HUES64 (cell line): ENCODE results near the gene AGO1.

Source experiments
- H3K27ac ChIP-seq: 2 replicates; pipeline ENCODE4 v1.7.0; 2013; ENCODE audit warnings: low read depth, low read length, inconsistent platforms
- H3K27me3 ChIP-seq: 2 replicates; pipeline ENCODE4 v1.6.1; 2013; ENCODE audit warnings: mild to moderate bottlenecking, low read length; ENCODE audit not compliant: insufficient read depth
- H3K36me3 ChIP-seq: 2 replicates; pipeline ENCODE4 v1.6.1; 2013; ENCODE audit warnings: mild to moderate bottlenecking, low read length; ENCODE audit not compliant: insufficient read depth
- H3K4me1 ChIP-seq: 2 replicates; pipeline ENCODE4 v1.6.1; 2013; ENCODE audit warnings: mild to moderate bottlenecking, low read length, moderate library complexity; ENCODE audit not compliant: insufficient read depth
- H3K4me3 ChIP-seq: 2 replicates; pipeline ENCODE4 v1.5.1; 2013; ENCODE audit warnings: mild to moderate bottlenecking, low read length, moderate library complexity
- H3K9ac ChIP-seq: 2 replicates; pipeline ENCODE4 v1.6.1; 2013; ENCODE audit warnings: mild to moderate bottlenecking, low read depth, low read length
- H3K9me3 ChIP-seq: 2 replicates; pipeline ENCODE4 v1.6.1; 2013; ENCODE audit warnings: low read depth, low read length; ENCODE audit not compliant: insufficient read depth
- WGBS: fragments of 150-250, 120-280 bp; methylation state at CpG from one replicate; pipeline ENCODE4 v1.1.7; 2013; ENCODE audit warnings: missing lambda C conversion rate; 5-methylcytosine and 5-hydroxymethylcytosine counted together

Gene AGO1

GRCh38 chr1:35924838-35925237 is 41.8 kb downstream of the AGO1 start:
- WGBS, result 92% methylated on average over 1 of the region's 1 CpG
- H3K4me1 ChIP-seq, result peaks cover 6% of the 10 kb centered on the region; the same call in 1 of the 2 replicates
- H3K9ac ChIP-seq, result no peak overlapping the region
- no peaks in the 10 kb centered on the region for H3K27me3 ChIP-seq
- H3K9me3 ChIP-seq, result no peaks in the 10 kb centered on the region
- peaks cover 54% of the 10 kb centered on the region for H3K36me3 ChIP-seq
- H3K4me3 ChIP-seq, result no peak overlapping the region
- H3K27ac ChIP-seq, result no peak overlapping the region

DNA sequence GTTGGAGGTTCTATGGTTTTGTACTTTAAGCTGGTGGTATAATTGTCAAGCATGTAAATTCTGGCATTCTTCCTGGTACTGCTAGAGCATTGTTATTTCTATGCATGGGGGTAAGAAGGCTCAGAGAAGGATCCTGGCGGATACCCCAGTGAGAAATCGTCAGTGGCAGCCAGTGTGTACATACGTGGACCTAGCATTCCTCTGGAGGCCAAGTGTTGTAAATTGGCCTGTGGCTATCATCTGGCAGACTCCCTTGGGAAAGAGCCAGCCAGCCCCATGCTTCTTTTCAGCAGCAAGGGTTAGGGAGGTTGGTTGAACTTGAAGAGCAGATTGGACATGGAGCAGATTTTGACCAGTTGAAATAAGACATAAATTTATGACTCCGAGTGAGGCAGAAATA is 42.7 kb downstream of the AGO1 start:
- 91% methylated on average over 4 of the region's 4 CpGs for WGBS
- H3K4me1 ChIP-seq, result peaks cover 8% of the 10 kb centered on the region; the same call in 1 of the 2 replicates

DNA sequence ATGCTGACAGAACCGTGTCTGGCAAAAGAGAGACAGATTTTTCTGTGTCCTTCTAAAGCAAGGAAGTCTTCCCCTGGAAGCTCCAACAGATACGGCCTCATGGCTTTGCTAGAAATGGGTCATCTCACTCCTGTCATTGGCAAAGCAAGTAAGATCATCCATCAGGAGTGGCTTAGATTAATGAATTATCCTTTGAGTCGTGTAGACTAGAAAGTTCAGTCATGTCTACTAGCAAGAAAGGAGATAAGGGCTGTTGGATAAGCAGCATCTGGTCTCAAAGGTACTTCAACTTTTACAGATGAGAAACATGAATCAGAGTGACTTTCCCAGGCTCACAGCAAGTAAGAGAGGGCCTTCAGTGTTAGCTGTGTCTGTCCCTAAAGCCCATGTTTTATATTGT is 44.5 kb downstream of the AGO1 start:
- Histone ChIP-seq H3K4me3 (no peak overlapping the region), H3K4me1 (peaks cover 14% of the 10 kb centered on the region), H3K36me3 (peaks cover 27% of the 10 kb centered on the region), H3K9ac (no peak overlapping the region), H3K27ac (no peak overlapping the region), H3K9me3 (no peaks in the 10 kb centered on the region), H3K27me3 (no peaks in the 10 kb centered on the region)
- WGBS, result 92% methylated on average over 3 of the region's 3 CpGs

More for the DNA sequence above, 42.7 kb downstream of the AGO1 start:
- Histone ChIP-seq H3K27me3 (no peaks in the 10 kb centered on the region), H3K9ac (no peak overlapping the region), H3K27ac (no peak overlapping the region), H3K9me3 (no peaks in the 10 kb centered on the region), H3K4me3 (no peak overlapping the region), H3K36me3 (peaks cover 45% of the 10 kb centered on the region)

- peaks cover 28% of the 10 kb centered on the region for H3K4me1 ChIP-seq
- H3K27me3 ChIP-seq, result no peaks in the 10 kb centered on the region
- H3K9ac ChIP-seq, result peak overlapping the region; percentile 89
- H3K27ac ChIP-seq, result peak overlapping the region; percentile 99
- H3K9me3 ChIP-seq, result no peaks in the 10 kb centered on the region
- H3K36me3 ChIP-seq, result peaks cover 8% of the 10 kb centered on the region; the same call in 1 of the 2 replicates
- H3K4me3 ChIP-seq, result peak overlapping the region; percentile 99
- WGBS, result 2% methylated on average over 13 of the region's 15 CpGs
Observed at GRCh38 chr1:35929730-35930592, 47.0 kb downstream of the AGO1 start.

DNA sequence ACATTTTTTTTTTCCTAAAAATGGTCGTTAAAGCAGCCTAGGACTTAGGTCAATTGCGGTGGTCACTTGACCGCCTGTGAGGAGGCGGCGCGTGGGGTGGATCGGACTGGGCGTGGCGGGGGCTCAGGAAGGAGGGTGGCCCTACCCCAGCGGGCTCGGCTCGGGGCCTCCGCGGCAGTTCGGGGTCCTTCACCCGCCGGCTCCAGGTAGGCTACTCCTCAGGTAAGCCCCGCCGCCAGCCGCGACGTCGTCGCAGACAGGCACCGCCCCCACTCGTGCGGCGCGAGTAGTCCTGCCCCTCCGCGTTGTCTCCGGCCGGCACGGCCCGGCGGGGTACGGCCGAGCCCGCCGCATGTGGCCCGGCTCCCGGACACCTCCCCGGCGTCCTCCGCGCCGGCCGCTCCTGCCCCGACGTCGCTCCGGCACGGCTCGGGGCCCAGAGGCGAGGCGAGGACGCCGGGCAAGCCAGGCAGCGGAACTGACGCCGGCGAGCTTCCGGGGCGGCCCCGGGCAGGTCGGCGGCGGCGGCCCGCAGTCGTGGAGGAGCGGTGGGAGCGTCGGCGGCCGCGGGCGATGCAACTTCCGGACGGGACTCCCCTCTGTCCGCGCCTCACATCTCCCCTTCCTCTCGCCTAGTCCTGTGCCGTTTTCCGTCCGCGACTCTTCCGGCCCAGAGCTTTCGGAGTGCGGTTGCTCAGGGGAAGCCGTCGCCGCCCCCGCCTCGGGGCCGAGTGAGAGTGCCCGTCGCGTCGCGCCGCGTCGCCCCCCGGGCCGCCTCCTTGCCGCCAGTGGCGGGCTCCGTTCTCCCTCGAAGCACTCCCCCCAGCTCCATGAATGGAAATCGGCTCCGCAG is 47.8 kb downstream of the AGO1 start, which contains the start of gene AGO3:
AGO3 (plus strand) TSS at position 513 of the 853 bp plus-strand sequence; CDS start at position 835, 322 bp downstream.
- Histone ChIP-seq H3K9me3 (no peaks in the 10 kb centered on the region), H3K36me3 (peaks cover 5% of the 10 kb centered on the region; the same call in 1 of the 2 replicates), H3K27ac (peak within 1 kb of the TSS; percentile 99), H3K9ac (peak within 1 kb of the TSS; percentile 89), H3K27me3 (no peaks in the 10 kb centered on the region), H3K4me3 (peak within 1 kb of the TSS; percentile 99), H3K4me1 (peaks cover 37% of the 10 kb centered on the region)
- WGBS, result under 1% methylated on average over 112 of the region's 112 CpGs

GRCh38 chr1:35931446-35932157 is 48.6 kb downstream of the AGO1 start:
- under 1% methylated on average over 25 of the region's 28 CpGs for WGBS
- Histone ChIP-seq H3K4me1 (peaks cover 41% of the 10 kb centered on the region), H3K4me3 (peak overlapping the region; percentile 99), H3K36me3 (0 out of 2 replicates have a peak, but pooled peaks cover under 1% of the 10 kb centered on the region), H3K27me3 (no peaks in the 10 kb centered on the region), H3K9me3 (no peaks in the 10 kb centered on the region), H3K27ac (peak overlapping the region; percentile 99), H3K9ac (peak overlapping the region; percentile 89)

- Histone ChIP-seq H3K36me3 (no peaks in the 10 kb centered on the region), H3K27ac (peak overlapping the region; percentile 99; the same call in 1 of the 2 replicates), H3K27me3 (no peaks in the 10 kb centered on the region), H3K9ac (peak overlapping the region; percentile 89), H3K9me3 (no peaks in the 10 kb centered on the region), H3K4me1 (peaks cover 41% of the 10 kb centered on the region), H3K4me3 (peak overlapping the region; percentile 99)
- 76% methylated on average over 7 of the region's 7 CpGs for WGBS
Observed at GRCh38 chr1:35932158-35932636, 49.2 kb downstream of the AGO1 start.

DNA sequence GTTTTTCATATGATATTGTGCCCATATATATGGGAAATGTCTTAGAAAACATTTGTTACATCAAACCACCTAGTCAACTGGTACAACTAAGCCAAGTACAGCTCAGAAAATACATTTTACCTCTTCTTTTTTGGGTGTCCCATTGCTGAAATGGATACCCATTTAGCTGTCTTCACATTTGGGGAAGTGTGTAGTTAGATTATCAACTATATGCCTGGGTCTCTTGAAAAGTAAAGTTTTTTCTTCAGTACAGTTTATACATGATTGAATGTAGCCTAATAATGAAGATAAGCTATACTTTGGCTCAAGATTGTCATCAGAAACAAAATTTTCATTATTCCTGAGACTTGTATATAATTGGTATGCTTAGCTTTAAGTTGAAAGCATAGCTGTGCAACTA is 49.9 kb downstream of the AGO1 start:
- Histone ChIP-seq H3K27me3 (no peaks in the 10 kb centered on the region), H3K4me1 (peaks cover 41% of the 10 kb centered on the region), H3K27ac (no peak overlapping the region), H3K4me3 (peak overlapping the region; percentile 99), H3K36me3 (no peaks in the 10 kb centered on the region), H3K9me3 (no peaks in the 10 kb centered on the region), H3K9ac (no peak overlapping the region)

GRCh38 chr1:35935442-35936388 is 52.7 kb downstream of the AGO1 start:
- H3K27me3 ChIP-seq, result no peaks in the 10 kb centered on the region
- no peaks in the 10 kb centered on the region for H3K36me3 ChIP-seq
- peaks cover 33% of the 10 kb centered on the region for H3K4me1 ChIP-seq
- 51% methylated on average over 1 of the region's 2 CpGs for WGBS
- H3K27ac ChIP-seq, result no peak overlapping the region
- no peak overlapping the region for H3K4me3 ChIP-seq
- no peaks in the 10 kb centered on the region for H3K9me3 ChIP-seq
- no peak overlapping the region for H3K9ac ChIP-seq

DNA sequence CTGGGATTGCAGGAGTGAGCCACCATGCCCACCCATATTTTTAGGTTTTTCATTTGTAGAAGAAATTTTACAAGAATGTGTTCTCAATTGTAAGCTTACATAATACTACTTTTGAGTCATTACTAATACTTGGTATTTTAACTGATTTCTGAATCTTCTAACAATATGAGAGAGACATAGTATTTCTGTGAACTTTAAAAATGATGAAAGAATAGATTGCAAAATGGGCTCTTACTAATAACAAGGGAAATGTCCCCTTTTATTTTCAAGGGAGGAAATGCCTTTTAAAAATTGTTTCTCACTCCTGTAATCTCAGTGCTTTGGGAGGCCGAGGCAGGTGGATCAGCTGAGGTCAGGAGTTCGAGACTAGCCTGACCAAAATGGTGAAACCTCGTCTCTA is 53.8 kb downstream of the AGO1 start:
- no peaks in the 10 kb centered on the region for H3K27me3 ChIP-seq
- WGBS, result 98% methylated on average over 3 of the region's 3 CpGs
- H3K4me1 ChIP-seq, result peaks cover 33% of the 10 kb centered on the region
- H3K36me3 ChIP-seq, result no peaks in the 10 kb centered on the region
- H3K9ac ChIP-seq, result no peak overlapping the region
- H3K9me3 ChIP-seq, result no peaks in the 10 kb centered on the region
- no peak overlapping the region for H3K27ac ChIP-seq
- no peak overlapping the region for H3K4me3 ChIP-seq
